GM19239 (cell line): ENCODE results near the gene WDPCP.
A peak's percentile ranks its signal among the peaks of the same experiment; 100 is the strongest.
"Not testable (repeated sequence)": the region's sequence is repeated elsewhere in the genome, so short reads cannot be mapped to it uniquely, and the experiment has no call there.

ENCODE experiments used
- DNase-seq: peaks from one replicate; pipeline ENCODE4 v3.0.0; 2011; ENCODE audit warnings: low spot score; ENCODE audit not compliant: insufficient read length
- FAIRE-seq: peaks from 2 replicates; lab custom pipeline; 2011; peaks lifted over from hg19 to GRCh38; lab: Jason Lieb, UNC

WDPCP gene

DNA sequence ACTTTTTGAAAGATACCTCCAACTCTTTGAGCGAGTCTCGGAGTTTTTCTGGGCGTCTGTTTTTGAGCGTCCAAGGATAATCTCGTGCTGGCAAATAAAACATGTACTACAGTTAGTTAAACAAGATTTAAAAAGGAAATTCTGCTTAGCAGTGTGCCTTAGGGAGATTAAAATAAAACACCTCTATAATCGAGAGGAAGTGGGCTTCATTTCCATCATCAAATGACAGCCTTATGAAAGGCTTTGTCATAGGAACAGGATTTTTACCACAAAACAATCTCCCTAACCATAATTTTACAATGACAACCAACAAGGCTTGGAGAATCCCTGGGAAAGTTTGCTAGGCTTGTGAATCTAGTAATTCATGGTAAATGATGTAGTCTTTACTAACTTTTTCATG lies 103.4 kb downstream of the WDPCP start:
- no peak for FAIRE-seq
- no peak for DNase-seq

- no peak for FAIRE-seq
- DNase-seq: no peak
These were observed 103.8 kb downstream of the WDPCP start for GRCh38 chr2:63484481-63484880.

GRCh38 chr2:63477686-63478085 lies 110.6 kb downstream of the WDPCP start:
- FAIRE-seq: no peak

DNA sequence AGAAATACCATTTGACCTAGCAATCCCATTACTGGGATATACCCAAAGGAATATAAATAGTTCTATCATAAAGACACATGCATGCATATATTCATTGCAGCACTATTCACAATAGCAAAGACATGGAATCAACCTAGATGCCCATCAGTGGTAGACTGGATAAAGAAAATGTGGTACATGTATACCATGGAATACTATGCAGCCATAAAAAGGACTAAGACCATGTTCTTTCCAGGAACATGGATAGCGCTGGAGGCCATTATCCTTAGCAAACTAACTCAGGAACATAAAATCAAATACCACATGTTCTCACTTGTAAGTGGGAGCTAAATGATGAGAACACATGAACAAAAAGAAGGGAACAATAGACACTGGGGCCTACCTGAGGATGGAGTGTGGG lies 119.0 kb downstream of the WDPCP start:
- not testable (repeated sequence) for FAIRE-seq, DNase-seq

More at GRCh38 chr2:63477686-63478085, 110.6 kb downstream of the WDPCP start:
- no peak for DNase-seq

DNA sequence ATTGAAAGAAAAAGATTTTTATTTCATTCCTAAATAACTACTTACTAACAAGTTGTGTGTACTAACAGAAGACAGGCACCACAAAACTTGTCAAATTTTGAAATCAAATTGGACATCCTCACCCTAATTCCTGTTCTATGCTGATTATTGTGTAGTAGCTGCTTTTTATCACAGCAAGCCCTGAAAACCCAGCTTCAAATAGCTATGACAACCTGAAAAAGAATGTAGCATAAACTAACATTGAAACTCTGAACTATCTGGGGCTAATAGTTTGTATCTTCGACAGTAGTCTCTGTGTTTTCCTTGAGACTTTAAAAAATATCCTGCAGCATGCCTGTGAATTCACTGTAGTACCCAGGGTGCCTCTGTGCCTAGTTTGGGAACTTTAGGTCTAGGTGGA lies 122.6 kb downstream of the WDPCP start:
- FAIRE-seq: no peak
- no peak for DNase-seq

DNA sequence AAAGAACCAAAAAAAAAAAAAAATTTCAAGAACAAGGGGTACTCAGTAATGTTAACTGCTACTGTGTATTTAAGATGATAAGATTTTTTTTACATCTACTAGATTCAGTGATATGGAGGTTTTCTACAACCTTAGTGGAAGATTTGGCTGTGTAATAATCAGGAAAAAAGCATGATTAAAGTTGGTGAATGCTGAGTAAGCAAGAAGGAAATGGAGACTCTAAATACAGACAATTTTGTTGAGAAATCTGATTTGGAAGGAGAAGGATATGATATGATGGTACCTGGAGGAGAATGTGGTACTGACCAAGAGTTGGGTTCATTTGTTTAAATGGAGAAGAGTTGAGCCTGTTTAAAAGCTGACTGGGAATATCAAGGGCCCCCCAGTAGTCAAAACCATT lies 125.1 kb downstream of the WDPCP start:
- FAIRE-seq: no peak
- no peak for DNase-seq

GRCh38 chr2:63446658-63447057 lies 141.6 kb downstream of the WDPCP start:
- DNase-seq (no peak), FAIRE-seq (no peak)

- DNase-seq (no peak), FAIRE-seq (no peak)
These were observed 143.6 kb downstream of the WDPCP start for GRCh38 chr2:63444565-63445288.

DNA sequence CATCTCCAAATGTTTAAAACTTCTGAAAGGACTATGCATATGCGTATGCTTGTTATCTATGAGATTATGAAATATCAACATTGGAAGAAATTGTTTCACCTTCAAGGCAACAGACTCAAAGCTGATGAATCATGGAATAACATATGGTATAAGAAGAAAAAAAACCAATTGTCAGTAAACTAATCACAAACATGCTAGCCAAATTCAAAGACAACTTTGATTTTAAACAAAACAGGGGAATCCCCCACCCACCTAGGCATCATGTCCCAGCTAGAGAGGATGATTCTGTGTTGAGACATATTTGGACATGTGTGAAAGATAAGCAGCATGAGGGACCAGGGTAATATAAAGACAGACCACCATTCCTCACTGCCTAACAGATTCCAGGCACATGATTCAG lies 147.7 kb downstream of the WDPCP start:
- FAIRE-seq: no peak
- DNase-seq: no peak

GRCh38 chr2:63438181-63438580 lies 150.1 kb downstream of the WDPCP start:
- DNase-seq (no peak), FAIRE-seq (no peak)

DNA sequence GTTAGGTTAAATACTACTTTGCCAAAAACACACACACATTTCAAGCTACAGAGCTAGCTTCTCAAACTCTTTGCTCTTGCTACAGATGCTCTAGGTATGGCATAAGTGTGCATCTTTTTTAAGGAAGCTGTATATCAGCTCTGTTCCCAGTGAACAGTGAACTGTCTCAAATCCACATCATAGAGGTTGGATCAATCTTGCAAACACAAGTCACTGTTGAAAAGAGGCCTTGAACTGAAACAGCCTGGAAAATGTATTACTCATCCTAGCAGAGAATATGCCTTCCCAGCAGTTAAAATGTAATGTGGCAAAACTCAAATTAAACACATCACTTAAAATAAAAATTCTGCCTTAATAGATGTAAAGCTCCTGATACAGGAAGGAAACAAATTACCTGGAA lies 151.8 kb downstream of the WDPCP start:
- DNase-seq (no peak), FAIRE-seq (no peak)

GRCh38 chr2:63435070-63435469 lies 153.2 kb downstream of the WDPCP start:
- DNase-seq: no peak
- FAIRE-seq: no peak

- no peak for FAIRE-seq
- DNase-seq: no peak
These were observed 154.0 kb downstream of the WDPCP start for GRCh38 chr2:63434024-63435001.

GRCh38 chr2:63432373-63432772 lies 155.9 kb downstream of the WDPCP start:
- DNase-seq (no peak), FAIRE-seq (no peak)

DNA sequence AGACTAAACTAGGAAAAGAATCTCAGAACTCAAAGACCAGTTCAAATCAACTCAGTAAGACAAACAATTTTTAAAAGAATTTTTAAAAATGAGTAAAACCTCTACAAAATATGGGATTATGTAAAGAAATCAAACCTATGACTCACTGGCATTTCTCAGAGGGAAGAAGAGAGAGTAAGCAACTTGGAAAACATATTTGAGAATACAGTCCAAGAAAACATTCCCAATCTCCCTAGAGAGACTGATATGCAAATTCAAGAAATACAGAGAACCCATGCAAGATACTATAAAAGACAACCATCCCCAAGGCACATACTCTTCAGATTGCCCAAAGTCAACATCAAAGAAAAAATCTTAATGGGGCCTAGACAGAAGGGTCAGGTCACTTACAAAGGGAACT lies 162.7 kb downstream of the WDPCP start:
- DNase-seq (no peak), FAIRE-seq (no peak)

DNA sequence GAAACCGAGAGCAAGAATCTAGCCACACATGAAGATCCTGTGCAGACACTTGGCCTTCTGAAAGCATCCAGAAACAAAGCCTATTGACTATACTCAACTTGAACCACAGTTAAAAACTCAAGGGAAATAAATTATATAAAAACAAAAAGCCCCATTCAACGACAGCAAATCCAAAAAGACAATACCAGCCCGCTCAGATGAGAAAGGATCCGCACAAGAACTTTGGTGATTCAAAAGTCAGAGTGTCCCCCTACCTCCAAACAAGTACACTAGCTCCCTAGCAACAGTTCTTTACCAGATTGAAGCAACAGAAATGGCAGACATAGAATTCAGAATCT lies 163.2 kb downstream of the WDPCP start:
- DNase-seq: no peak
- FAIRE-seq: peak; percentile 18

DNA sequence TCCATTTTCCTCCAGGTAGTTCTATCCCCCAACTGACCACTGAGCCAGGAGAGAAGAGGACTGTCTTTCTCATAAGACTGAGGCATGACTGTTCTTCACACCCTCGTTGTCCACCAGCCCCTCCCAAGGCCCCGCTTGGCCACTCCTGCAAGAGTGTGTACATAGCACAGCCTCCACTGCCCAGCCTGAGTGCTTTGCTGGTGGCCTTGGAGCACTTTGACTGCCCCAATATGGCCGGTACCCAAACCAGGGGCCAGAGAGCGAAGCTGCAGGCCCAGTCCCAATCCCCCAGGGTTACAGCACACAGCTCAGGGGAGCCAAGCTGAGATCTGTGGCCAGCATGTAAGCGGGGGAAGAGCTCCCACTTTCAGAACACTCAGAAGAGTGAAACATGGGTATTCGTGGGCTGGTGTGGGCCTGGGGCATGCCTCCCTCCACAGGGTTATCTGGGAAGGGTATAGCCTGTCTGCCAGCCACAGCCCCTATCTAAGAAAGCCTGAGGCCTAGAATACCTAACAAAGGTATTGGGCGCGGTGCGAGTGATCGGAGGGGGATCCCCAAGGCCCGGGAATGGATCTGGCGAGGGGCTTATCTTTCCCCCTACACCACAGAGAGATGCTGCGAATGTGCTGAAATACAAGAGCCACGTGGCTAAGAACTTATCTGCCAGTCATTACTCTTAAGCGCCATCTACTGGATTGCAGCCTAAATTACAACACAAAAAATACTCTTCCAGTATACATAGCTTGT lies 163.8 kb downstream of the WDPCP start:
- DNase-seq (peak; percentile 7), FAIRE-seq (peak; percentile 85)

DNA sequence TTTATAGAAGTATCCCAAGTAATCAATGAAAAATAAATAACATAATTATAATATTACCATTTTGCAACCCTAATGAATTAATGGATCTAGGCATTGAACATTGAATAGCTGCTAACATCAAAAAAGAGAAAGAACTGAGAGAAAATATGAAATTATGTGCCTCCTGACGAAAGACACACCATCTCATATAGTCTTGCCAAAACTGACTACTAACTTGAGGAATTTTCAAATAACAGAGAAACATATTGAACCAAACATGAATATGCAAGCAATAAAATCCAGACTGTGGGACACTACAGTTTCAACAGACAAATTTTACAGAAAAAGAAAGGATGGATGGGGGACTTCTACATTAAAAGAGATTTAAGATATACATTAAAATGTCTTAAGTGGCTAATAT lies 165.7 kb downstream of the WDPCP start:
- FAIRE-seq (no peak), DNase-seq (no peak)

- DNase-seq (no peak), FAIRE-seq (no peak)
These were observed 179.7 kb downstream of the WDPCP start for GRCh38 chr2:63408530-63408929.

GRCh38 chr2:63406641-63407040 lies 181.6 kb downstream of the WDPCP start:
- FAIRE-seq: no peak
- DNase-seq: no peak

DNA sequence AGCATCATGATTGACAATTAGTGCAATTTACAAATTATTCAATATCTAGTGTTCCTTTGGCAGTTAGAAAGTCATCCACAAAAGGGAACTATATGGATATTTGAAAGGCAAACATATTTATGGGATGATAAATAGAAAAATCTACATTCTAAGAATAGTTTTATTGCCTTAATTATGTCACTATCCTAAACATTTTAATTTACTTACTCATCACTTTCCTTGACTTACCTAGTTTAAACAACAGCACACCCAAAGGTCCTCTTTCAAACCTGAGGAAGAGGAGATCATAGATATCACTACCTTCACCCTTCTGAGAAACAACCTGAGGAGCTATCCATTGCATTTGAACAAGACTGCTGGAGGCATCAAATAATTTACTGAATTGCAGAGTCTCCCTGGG lies 184.5 kb downstream of the WDPCP start:
- DNase-seq: no peak
- FAIRE-seq: no peak
